ENCODE results near the gene RBM33.

RBM33 gene

DNA sequence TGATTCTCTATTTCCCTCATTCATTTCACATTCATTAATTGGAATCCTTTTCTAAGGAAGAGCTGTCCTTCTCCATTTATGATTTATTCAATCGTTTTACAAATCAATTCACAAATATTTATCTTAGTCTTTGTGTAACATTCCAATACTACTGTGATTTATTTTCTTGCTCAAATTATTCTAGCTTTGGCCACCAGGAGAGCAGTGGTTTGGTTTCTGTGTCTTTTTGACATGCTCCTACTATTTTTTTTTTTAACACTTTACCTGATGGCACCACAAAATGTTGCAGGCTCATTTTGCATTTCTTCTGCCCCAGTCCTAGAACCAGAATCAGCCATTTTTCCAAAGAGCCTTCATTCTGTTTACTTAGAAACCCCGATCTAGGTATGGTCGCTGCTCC is 13.3 kb upstream of the RBM33 start:
- TF ChIP-seq, protein P1, sequence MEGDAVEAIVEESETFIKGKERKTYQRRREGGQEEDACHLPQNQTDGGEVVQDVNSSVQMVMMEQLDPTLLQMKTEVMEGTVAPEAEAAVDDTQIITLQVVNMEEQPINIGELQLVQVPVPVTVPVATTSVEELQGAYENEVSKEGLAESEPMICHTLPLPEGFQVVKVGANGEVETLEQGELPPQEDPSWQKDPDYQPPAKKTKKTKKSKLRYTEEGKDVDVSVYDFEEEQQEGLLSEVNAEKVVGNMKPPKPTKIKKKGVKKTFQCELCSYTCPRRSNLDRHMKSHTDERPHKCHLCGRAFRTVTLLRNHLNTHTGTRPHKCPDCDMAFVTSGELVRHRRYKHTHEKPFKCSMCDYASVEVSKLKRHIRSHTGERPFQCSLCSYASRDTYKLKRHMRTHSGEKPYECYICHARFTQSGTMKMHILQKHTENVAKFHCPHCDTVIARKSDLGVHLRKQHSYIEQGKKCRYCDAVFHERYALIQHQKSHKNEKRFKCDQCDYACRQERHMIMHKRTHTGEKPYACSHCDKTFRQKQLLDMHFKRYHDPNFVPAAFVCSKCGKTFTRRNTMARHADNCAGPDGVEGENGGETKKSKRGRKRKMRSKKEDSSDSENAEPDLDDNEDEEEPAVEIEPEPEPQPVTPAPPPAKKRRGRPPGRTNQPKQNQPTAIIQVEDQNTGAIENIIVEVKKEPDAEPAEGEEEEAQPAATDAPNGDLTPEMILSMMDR (IDR thresholded peaks at IDR 0.05; ENCODE audit: low read depth, low read length) = no peak
- no peak for DNase-seq (ENCODE audit: extremely low read depth, low read depth)

DNA sequence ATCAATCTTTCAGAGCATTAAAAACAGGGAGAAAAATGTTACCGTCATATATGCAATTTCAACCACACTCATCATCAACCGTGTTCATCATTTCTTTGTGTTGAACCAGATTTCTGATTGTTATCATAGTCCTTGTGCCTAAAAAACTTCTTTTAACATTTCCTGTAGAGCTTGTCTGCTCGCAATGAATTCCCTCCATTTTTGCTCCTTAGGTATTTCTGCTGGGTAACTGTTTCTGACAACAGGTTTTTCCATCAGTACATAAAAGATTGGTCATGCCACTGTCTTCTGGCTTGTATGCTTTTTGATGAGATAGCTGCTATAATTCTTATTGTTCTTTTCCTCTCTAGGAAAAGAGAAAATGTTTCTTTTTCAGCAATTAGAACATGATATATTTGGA is 8.6 kb upstream of the RBM33 start:
- no peak for DNase-seq (ENCODE audit: extremely low read depth, low read depth)
- TF ChIP-seq, protein P1 (IDR thresholded peaks at IDR 0.05; ENCODE audit: low read depth, low read length) = no peak

DNA sequence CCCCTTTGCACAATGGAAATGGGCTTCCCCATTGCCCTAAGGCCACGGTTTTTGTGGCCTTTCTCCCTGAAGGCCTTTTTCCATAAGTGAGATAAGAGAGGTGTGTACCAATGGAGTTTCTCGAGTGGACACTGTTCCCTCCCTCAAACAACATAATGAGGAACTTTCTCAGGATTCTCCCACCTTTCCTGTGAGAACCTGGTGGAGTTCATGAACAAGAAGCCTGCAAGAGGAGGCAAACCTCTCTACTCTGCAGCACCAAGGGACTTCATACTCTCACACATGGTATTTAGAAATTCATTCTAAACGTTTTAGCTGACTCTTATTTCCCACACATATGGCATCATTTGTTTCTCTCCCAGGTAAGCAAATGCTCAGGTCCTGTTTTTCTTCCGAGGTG is 7.3 kb upstream of the RBM33 start:
- DNase-seq (ENCODE audit: extremely low read depth, low read depth) = no peak
- TF ChIP-seq, protein P1 (IDR thresholded peaks at IDR 0.05; ENCODE audit: low read depth, low read length) = no peak

DNA sequence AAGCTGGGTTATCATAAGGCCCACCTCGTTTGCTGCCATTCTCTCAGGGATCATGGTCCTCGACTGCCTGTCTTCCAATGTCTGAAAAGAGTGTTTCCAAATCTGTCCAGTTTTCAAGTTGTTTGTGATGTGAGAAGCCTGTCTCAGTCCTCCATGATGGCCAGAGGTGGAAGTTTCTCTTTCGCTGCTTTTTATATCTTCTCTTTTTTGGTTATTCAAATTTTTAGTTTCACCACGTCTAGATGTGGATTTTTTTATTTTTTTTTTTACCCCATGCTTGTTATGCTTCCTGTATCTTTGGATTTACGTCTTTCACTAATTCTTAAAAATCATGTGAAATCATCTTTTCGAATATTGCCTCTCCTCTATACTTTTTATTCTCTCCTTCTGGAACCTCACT is 6.1 kb upstream of the RBM33 start:
- TF ChIP-seq, protein P1 (IDR thresholded peaks at IDR 0.05; ENCODE audit: low read depth, low read length) = no peak
- DNase-seq (ENCODE audit: extremely low read depth, low read depth) = no peak

DNA sequence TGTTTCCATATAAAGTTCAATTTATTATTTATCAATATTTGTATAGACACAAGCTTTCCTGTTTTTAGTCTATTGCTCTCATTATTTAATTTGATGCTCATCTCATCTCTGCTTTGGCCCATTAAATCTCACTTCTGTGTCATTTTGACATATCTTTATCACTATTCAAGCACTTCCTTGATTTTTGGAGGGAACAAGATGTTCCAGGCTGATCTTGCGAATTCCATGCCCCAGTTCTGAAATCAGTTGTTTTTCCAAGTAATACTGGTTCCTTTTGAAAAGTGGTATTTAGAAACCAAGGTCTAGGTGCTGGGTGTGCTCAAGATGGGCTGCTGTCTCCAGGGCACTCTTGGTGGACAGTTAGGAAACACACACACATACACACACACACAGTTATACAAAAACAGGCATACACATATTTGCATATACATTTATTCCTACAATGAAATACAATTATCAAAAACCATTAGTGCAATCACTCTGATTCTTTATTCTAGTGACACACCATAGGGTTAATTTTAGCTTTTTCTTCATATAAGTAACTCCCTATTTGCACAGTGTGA is 4.4 kb upstream of the RBM33 start:
- TF ChIP-seq, protein P1 (IDR thresholded peaks at IDR 0.05; ENCODE audit: low read depth, low read length) = no peak
- DNase-seq (ENCODE audit: extremely low read depth, low read depth) = no peak

DNA sequence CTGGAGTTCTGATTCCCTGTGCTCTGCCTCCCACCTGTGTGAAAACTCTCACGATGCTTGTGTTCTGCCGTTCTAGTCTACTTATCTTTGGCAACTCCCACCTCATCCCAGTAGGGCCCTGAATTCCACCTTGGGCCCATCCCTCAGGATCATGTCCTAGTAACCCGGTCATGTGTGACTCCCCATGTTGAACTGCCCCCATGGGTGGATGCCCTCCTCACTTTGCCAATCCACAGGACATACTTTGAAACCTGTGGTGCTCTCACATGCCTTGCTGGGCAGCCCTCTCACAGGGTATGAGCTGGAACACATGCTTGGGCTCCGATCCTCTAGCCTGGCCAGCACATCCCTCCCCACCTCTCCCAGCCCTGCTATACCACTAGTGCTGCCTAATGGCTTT is 3.8 kb upstream of the RBM33 start:
- TF ChIP-seq, protein P1 (IDR thresholded peaks at IDR 0.05; ENCODE audit: low read depth, low read length) = no peak

DNA sequence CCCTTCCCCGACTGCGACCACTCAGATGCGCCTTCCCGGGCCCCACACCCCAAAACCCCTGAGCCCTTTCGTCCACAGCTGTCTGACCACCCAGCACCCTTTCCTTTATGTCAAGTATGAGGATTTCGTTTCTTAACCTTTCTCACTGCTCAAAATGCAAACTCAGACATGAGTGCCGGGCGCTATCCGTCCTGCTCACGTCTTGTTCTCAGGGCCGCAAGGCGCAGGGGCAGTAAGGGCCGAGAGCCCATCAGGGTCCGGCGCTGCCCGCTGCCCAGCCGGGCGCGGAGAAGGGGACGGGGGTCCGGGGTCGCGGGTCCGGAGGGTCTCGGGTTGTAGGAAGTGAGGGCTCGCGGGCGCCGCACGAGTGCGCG is 670 bp upstream of the RBM33 start:
- TF ChIP-seq, protein P1 (IDR thresholded peaks at IDR 0.05; ENCODE audit: low read depth, low read length) = no peak
- no peak for DNase-seq (ENCODE audit: extremely low read depth, low read depth)

More for the DNA sequence above, 3.8 kb upstream of the RBM33 start:
- no peak for DNase-seq (ENCODE audit: extremely low read depth, low read depth)
